IMR-90 (cell line): ENCODE measurements around the gene OR1Q1. TPM values are rescaled to one million over a fixed set of nuclear protein-coding genes. Genes with fewer than 3 reads are reported as not detected.

Experiments used
- ATAC-seq: fragments of 200-7000 bp; cut with Tn5 transposase; 2 replicates; pipeline ENCODE4 v1.9.1; 2020; ENCODE audit warnings: low read depth, mild to moderate bottlenecking, moderate library complexity
- BruUV-seq: library from RNA; stranded (reverse); fragments of 400-500 nt; replicated peaks from 2 replicates; lab custom pipeline; 2021; lab: Mats Ljungman, UMichigan
- CTCF ChIA-PET: fragments of 300-600 bp; formaldehyde crosslinking; extraction: SDS; loops from one replicate; lab custom pipeline; 2021; ENCODE audit warnings: antibody characterized with exemption; lab: Yijun Ruan, JAX
- POLR2A ChIA-PET: fragments of 300-600 bp; sonication (Branson Sonifier 250); formaldehyde crosslinking; loops from one replicate; lab custom pipeline; 2022; ENCODE audit warnings: antibody characterized with exemption; ENCODE audit not compliant: unreplicated experiment; lab: Charles Lee
- DNase-seq: peaks from one replicate; pipeline ENCODE4 v3.0.0; 2013
- H2AFZ ChIP-seq: replicated peaks from 2 replicates; pipeline ENCODE3; 2013; ENCODE audit warnings: low read length, mild to moderate bottlenecking; ENCODE audit not compliant: poor library complexity
- H2AK5ac ChIP-seq: 2 replicates; pipeline ENCODE4 v1.6.1; 2013; ENCODE audit warnings: low read depth, low read length, inconsistent platforms
- H2AK9ac ChIP-seq: replicated peaks from 2 replicates; pipeline ENCODE3; 2013; ENCODE audit warnings: mild to moderate bottlenecking, low read depth, low read length, moderate library complexity; ENCODE audit not compliant: poor library complexity
- H2BK120ac ChIP-seq: 2 replicates; pipeline ENCODE4 v1.6.1; 2013; ENCODE audit warnings: low read depth, low read length, inconsistent platforms
- H2BK15ac ChIP-seq: 3 replicates; pipeline ENCODE4 v1.6.1; 2013; ENCODE audit warnings: low read depth, low read length, inconsistent platforms
- H2BK20ac ChIP-seq: 2 replicates; pipeline ENCODE4 v1.6.1; 2013; ENCODE audit warnings: low read depth, mild to moderate bottlenecking, inconsistent platforms, low read length, moderate library complexity
- H2BK5ac ChIP-seq: 2 replicates; pipeline ENCODE4 v1.6.1; 2013; ENCODE audit warnings: mild to moderate bottlenecking, low read depth, low read length, inconsistent platforms; ENCODE audit not compliant: poor library complexity, severe bottlenecking
- H3K14ac ChIP-seq: replicated peaks from 2 replicates; pipeline ENCODE4 v1.6.1; 2013; ENCODE audit warnings: low read depth, low read length, inconsistent platforms
- H3K18ac ChIP-seq: 2 replicates; pipeline ENCODE4 v1.6.1; 2013; ENCODE audit warnings: low read depth, low read length, control low read depth
- H3K23ac ChIP-seq: 2 replicates; pipeline ENCODE4 v1.6.1; 2013; ENCODE audit warnings: low read depth, low read length, inconsistent platforms
- H3K27ac ChIP-seq: 2 replicates; pipeline ENCODE4 v1.5.1; 2013; ENCODE audit warnings: mild to moderate bottlenecking, control low read depth, low read length; ENCODE audit not compliant: insufficient read depth
- H3K27me3 ChIP-seq: 2 replicates; pipeline ENCODE4 v1.6.1; 2013; ENCODE audit warnings: low read length; ENCODE audit not compliant: control insufficient read depth, insufficient read depth
- H3K36me3 ChIP-seq: 2 replicates; pipeline ENCODE4 v1.6.1; 2013; ENCODE audit warnings: low read length, mixed read lengths; ENCODE audit not compliant: control insufficient read depth, insufficient read depth
- H3K4ac ChIP-seq: 2 replicates; pipeline ENCODE4 v1.6.1; 2013; ENCODE audit warnings: low read depth, low read length, inconsistent platforms
- H3K4me1 ChIP-seq: 2 replicates; pipeline ENCODE4 v1.6.1; 2013; ENCODE audit warnings: low read length, mixed read lengths; ENCODE audit not compliant: control insufficient read depth, insufficient read depth
- H3K4me2 ChIP-seq: 2 replicates; pipeline ENCODE4 v1.6.1; 2013; ENCODE audit warnings: low read depth, mild to moderate bottlenecking, control low read depth, low read length, moderate library complexity
- H3K4me3 ChIP-seq: 2 replicates; pipeline ENCODE4 v1.5.1; 2013; ENCODE audit warnings: low read depth, mild to moderate bottlenecking, control low read depth, low read length, moderate library complexity; ENCODE audit not compliant: insufficient read depth
- H3K56ac ChIP-seq: 2 replicates; pipeline ENCODE4 v1.6.1; 2013; ENCODE audit warnings: low read length, inconsistent platforms; ENCODE audit not compliant: insufficient read depth; ENCODE audit errors: extremely low read depth
- H3K79me1 ChIP-seq, 2 experiments: 2 replicates each; pipeline ENCODE4 v1.6.1; 2013; ENCODE audit warnings: low read length in 2 of 2, inconsistent platforms in 1 of 2, low read depth in 1 of 2
- H3K9ac ChIP-seq: 2 replicates; pipeline ENCODE4 v1.6.1; 2013; ENCODE audit warnings: low read depth, low read length, control low read depth
- H3K9me1 ChIP-seq: 2 replicates; pipeline ENCODE4 v1.6.1; 2013; ENCODE audit warnings: low read length, inconsistent platforms; ENCODE audit not compliant: insufficient read depth
- H3K9me3 ChIP-seq: 2 replicates; pipeline ENCODE4 v1.6.1; 2013; ENCODE audit warnings: low read length; ENCODE audit not compliant: control insufficient read depth, insufficient read depth
- H4K20me1 ChIP-seq: 2 replicates; pipeline ENCODE4 v1.6.1; 2013; ENCODE audit warnings: low read length, inconsistent platforms; ENCODE audit not compliant: insufficient read depth
- H4K5ac ChIP-seq: 2 replicates; pipeline ENCODE4 v1.6.1; 2013; ENCODE audit warnings: mild to moderate bottlenecking, low read depth, low read length, control low read depth
- H4K8ac ChIP-seq, 2 experiments: 2 replicates each; pipeline ENCODE4 v1.6.1; 2013; ENCODE audit warnings: low read depth in 2 of 2, low read length in 2 of 2, control low read depth in 1 of 2, inconsistent platforms in 1 of 2
- H4K91ac ChIP-seq: 2 replicates; pipeline ENCODE4 v1.6.1; 2013; ENCODE audit warnings: low read depth, low read length, inconsistent platforms; ENCODE audit not compliant: insufficient read depth
- CHD1 ChIP-seq: IDR thresholded peaks from 2 replicates; pipeline ENCODE4 v1.6.1; 2012; ENCODE audit warnings: low read depth, low read length, improper control_type of control experiment
- RFX5 ChIP-seq: IDR thresholded peaks from 2 replicates; pipeline ENCODE4 v1.8.0; 2012; ENCODE audit warnings: low read depth, mild to moderate bottlenecking, low read length, moderate library complexity
- WGBS, 2 experiments: methylation state at CpG; one replicate each; pipeline versions ENCODE4 v1.1.5 to v1.1.7; 2013; ENCODE audit warnings: missing lambda C conversion rate in 2 of 2; ENCODE audit not compliant: insufficient read length in 1 of 2; ENCODE audit errors: extremely low coverage in 2 of 2; 5-methylcytosine and 5-hydroxymethylcytosine counted together
- dilution Hi-C: fragments of 300-500 bp; cut with HindIII; formaldehyde crosslinking; loops from one replicate; pipeline ENCODE4 v1.14.3; 2018; ENCODE audit warnings: low sequenced_read_pairs; ENCODE audit not compliant: unreplicated experiment
- in situ Hi-C: fragments of 300-500 bp; cut with MboI; formaldehyde crosslinking; loops from 3 replicates; pipeline ENCODE4 v1.14.3; 2019; ENCODE audit warnings: low sequenced_read_pairs, inconsistent platforms, mixed read lengths
- intact Hi-C: fragments of 100-400 bp; cut with micrococcal nuclease; formaldehyde crosslinking; loops from 2 replicates; pipeline ENCODE4 v1.10.0; 2022
- polyA plus RNA-seq, 3 experiments: library from polyadenylated mRNA; depleted of rRNA; stranded (reverse); fragments of >200 nt; gene quantifications; 2 replicates each; pipeline ENCODE4 v1.2.3, GENCODE V29; 2012; ENCODE audit warnings: low replicate concordance in 1 of 3
- total RNA-seq: library from RNA; depleted of rRNA; stranded (reverse); fragments of >200 nt; gene quantifications from 2 replicates; pipeline ENCODE4 v1.2.3, GENCODE V29; 2012

Gene OR1Q1
- total and polyA plus RNA-seq, 2 of the 4 experiments (the other 2 are of a cell fraction) = not detected

DNA sequence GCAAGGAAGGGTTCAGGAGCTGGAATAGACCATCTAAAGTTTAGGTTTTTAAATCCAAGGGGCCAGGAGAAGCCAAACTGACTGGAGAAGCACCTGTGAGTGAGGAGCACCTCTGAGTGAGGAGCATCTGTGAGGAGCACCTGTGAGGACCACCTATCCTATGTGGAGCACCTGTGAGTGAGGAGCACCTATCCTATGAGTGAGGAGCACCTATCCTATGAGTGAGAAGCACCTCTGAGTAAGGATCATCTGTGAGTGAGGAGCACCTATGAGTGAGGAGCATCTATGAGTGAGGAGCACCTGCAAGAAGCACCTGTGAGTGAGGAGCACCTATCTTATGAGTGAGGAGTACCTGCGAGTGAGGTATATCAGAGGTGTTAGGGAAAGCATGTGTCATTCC lies 8.0 kb upstream of the OR1Q1 start:
- Histone ChIP-seq H3K4me1 (no peaks in the 10 kb centered on the region), H2BK120ac (no peak overlapping the region), H3K27me3 (peaks cover 4% of the 10 kb centered on the region), H2AK5ac (no peak overlapping the region), H2BK5ac (no peak overlapping the region), H3K9ac (no peak overlapping the region), H2AFZ (no peak overlapping the region), H3K79me1 (no peaks in the 10 kb centered on the region), H4K20me1 (no peaks in the 10 kb centered on the region), H3K23ac (no peak overlapping the region), H2AK9ac (no peak overlapping the region), H2BK20ac (no peak overlapping the region), H3K14ac (no peak overlapping the region), H3K36me3 (no peaks in the 10 kb centered on the region), H3K9me1 (no peaks in the 10 kb centered on the region), H4K5ac (no peak overlapping the region), H3K4me3 (no peak overlapping the region), H3K4ac (no peak overlapping the region), H3K56ac (no peak overlapping the region), H3K18ac (no peak overlapping the region), H3K27ac (no peak overlapping the region), H3K9me3 (no peaks in the 10 kb centered on the region), H2BK15ac (no peak overlapping the region), H4K91ac (no peak overlapping the region), H4K8ac (no peak overlapping the region), H3K4me2 (no peak overlapping the region)
- BruUV-seq = no TSS peak
- dilution Hi-C loops = no loop called here
- POLR2A ChIA-PET = no interaction called here
- ATAC-seq = no peak
- in situ Hi-C loops = no loop called here
- CTCF ChIA-PET = interaction anchor here (0.7 to 0.9 kb wide), 2 partner anchors 18 kb away, joined by 3 read pairs; no protein-coding TSS in a partner anchor
- intact Hi-C loops = no loop called here
- TF ChIP-seq CHD1 (no peak), RFX5 (no peak)
- no CpG with 5 or more reads among the region's 1 CpG for WGBS, 2 experiments
- DNase-seq = no peak
